Heart left ventricle (tissue), 16 donors: ENCODE data around the gene SHPK. TPM values are rescaled to one million over a fixed set of nuclear protein-coding genes. Genes with fewer than 3 reads are reported as not detected.

Experiments
- ATAC-seq, 4 donors: fragments of 200-7000 bp; cut with Tn5 transposase; one replicate each; pipeline ENCODE4 v1.9.1; 2020 to 2022; ENCODE audit warnings: moderate library complexity in 4 of 4, mild to moderate bottlenecking in 3 of 4, moderate number of reproducible peaks in 1 of 4
- DNase-seq, 5 donors: peaks; one replicate each; pipeline ENCODE4 v3.0.0-alpha.2; 2020
- H3K27ac ChIP-seq, 12 donors: fragments of 200-600 bp; sonication (generic) in 4 of 12; one replicate each; pipeline versions ENCODE4 v1.5.0 to v1.8.0; 2016 to 2022; ENCODE audit warnings: mild to moderate bottlenecking in 2 of 12
- H3K27me3 ChIP-seq, 9 donors: fragments of 200-600 bp; sonication (generic) in 2 of 9; one replicate each; pipeline versions ENCODE4 v1.5.1 to v1.8.0; 2016 to 2022; ENCODE audit warnings: mild to moderate bottlenecking in 3 of 9
- H3K36me3 ChIP-seq, 9 donors: fragments of 200-600 bp; sonication (generic) in 2 of 9; one replicate each; pipeline versions ENCODE4 v1.5.0 to v1.8.0; 2018 to 2022; ENCODE audit warnings: mild to moderate bottlenecking in 2 of 9
- H3K4me1 ChIP-seq, 12 donors: fragments of 200-600 bp; sonication (generic) in 4 of 12; one replicate each; pipeline versions ENCODE4 v1.5.0 to v1.8.0; 2016 to 2022; ENCODE audit warnings: mild to moderate bottlenecking in 3 of 12
- H3K4me3 ChIP-seq, 12 donors: fragments of 200-600 bp; sonication (generic) in 4 of 12; one replicate each; pipeline versions ENCODE4 v1.5.0 to v1.8.0; 2017 to 2022; ENCODE audit warnings: mild to moderate bottlenecking in 9 of 12, moderate library complexity in 4 of 12
- H3K9me3 ChIP-seq, 12 donors: fragments of 200-600 bp; sonication (generic) in 4 of 12; one replicate each; pipeline versions ENCODE4 v1.5.0 to v1.8.0; 2016 to 2022; ENCODE audit warnings: mild to moderate bottlenecking in 1 of 12
- CTCF ChIP-seq, 12 donors: fragments of 200-600 bp; sonication (generic) in 4 of 12; IDR thresholded peaks; one replicate each; pipeline versions ENCODE4 v1.5.0 to v1.8.0; 2018 to 2022; ENCODE audit warnings: antibody characterized with exemption in 12 of 12, mild to moderate bottlenecking in 5 of 12
- POLR2A ChIP-seq, 2 donors: fragments of 450-650 bp; IDR thresholded peaks; one replicate each; pipeline ENCODE4 v1.6.1; 2017; ENCODE audit warnings: antibody characterized with exemption in 2 of 2, mild to moderate bottlenecking in 2 of 2, moderate library complexity in 2 of 2
- WGBS, 4 donors: extraction: QIAGEN DNeasy Blood & Tissue Kit in 2 of 4; methylation state at CpG; one replicate each; pipeline versions ENCODE4 v1.1.5 to v1.1.7; 2013 to 2018; 5-methylcytosine and 5-hydroxymethylcytosine counted together
- intact Hi-C, 10 donors: fragments of 100-400 bp; cut with DNase I; formaldehyde crosslinking; loops; one replicate each; pipeline versions ENCODE4 v1.11.1 to v1.14.2; 2022
- polyA plus RNA-seq, 2 donors: library from polyadenylated mRNA; stranded (reverse); fragments of 200-250 nt; gene quantifications; one replicate each; pipeline ENCODE4 v1.2.3, GENCODE V29; 2013
- total RNA-seq, 9 donors: library from RNA; depleted of rRNA in 2 of 9; stranded (reverse); fragments of >200 nt in 2 of 9; fragmentation: NEBNext Ultra II Directional in 3 of 9; extraction: Animal tissue kit (Norgen Biotek cat#: 25700) in 3 of 9; gene quantifications; one replicate each; pipeline versions ENCODE4 v1.1.0 to v1.2.4, GENCODE V29; 2016 to 2023
- donor health status: ischemic (EF 13 %, LVEDD 7.1; RV severe dilation, severe dysfunction).
- donor health status: healthy with polysubstance abuse.
- donor health status: DM: no; HTN: yes; CAD: no.
- donor health status: DM: no; HTN: no; CAD: no.
- donor health status: ischemic (EF 25% LVEDD 6.9; RV normal size, moderate dysfunction).
- donor health status: ischemic (EF 25% LVEDD 5.7; RV mildly dilated, moderate dysfunction).
- donor health status: healthy.
- donor health status: DM: yes; HTN: yes; CAD: no.
- donor health status: ischemic (EF 35%, LVEDD 5.7; RV mildly dilated, moderate dysfunction).
- donor health status: nonischemic (EF 11% LVEDD 7.7; RV severe dilation, severe dysfunction).
- donor health status: DM: yes; HTN: yes; CAD: no.
- donor health status: PGD.
- donor health status: ischemic (EF 29% LVEDD 5.4; RV normal size, mild dysfunction).
- donor health status: nonischemic (EF 23%, LVEDD 6.1; RV moderate dilation, normal function).

SHPK gene
- total and polyA plus RNA-seq, 11 donors, result 2.5 to 7.3 (median 3.6) TPM

- peak in 1 of 5 donors; percentile 4 for DNase-seq
- H3K36me3 ChIP-seq, result peaks cover 0 to 53% (median 15%) of the 10 kb centered on the region in 9 donors
- 78 to 81% (median 79%) methylated on average over 18 to 19 of the region's 19 CpGs for WGBS, 4 donors
Observed at GRCh38 chr17:3641717-3642486, 5.9 kb upstream of the SHPK start.

GRCh38 chr17:3641014-3641413, 5.0 kb upstream of the SHPK start:
- ATAC-seq (no peak), DNase-seq (peak in 1 of 5 donors; percentile 19)
- no peaks in the 10 kb centered on the region for H3K27me3 ChIP-seq
- peak overlapping the region in 9 of 12 donors; percentile 7 to 82 (median 55) for H3K27ac ChIP-seq
- 42 to 54% (median 48%) methylated on average over 3 of the region's 3 CpGs for WGBS, 4 donors
- intact Hi-C loops, result loop anchor here in 1 of 10 donors (10.0 kb wide), 2 partner anchors 106 to 596 kb away; no protein-coding TSS in a partner anchor
- H3K9me3 ChIP-seq, result no peaks in the 10 kb centered on the region
- H3K4me3 ChIP-seq, result no peak overlapping the region
- H3K36me3 ChIP-seq, result peaks cover 0 to 48% (median 15%) of the 10 kb centered on the region in 9 donors
- TF ChIP-seq CTCF (IDR thresholded peaks at IDR 0.05) (no peak), POLR2A (IDR thresholded peaks at IDR 0.05) (no peak)
- peaks cover 0 to 35% (median 23%) of the 10 kb centered on the region in 12 donors for H3K4me1 ChIP-seq

More at GRCh38 chr17:3641717-3642486, 5.9 kb upstream of the SHPK start:
- intact Hi-C loops, result loop anchor here in 1 of 10 donors (10.0 kb wide), 2 partner anchors 107 to 597 kb away; no protein-coding TSS in a partner anchor
- H3K27ac ChIP-seq, result peak overlapping the region in 4 of 12 donors; percentile 16 to 55 (median 40)
- no peaks in the 10 kb centered on the region for H3K9me3 ChIP-seq
- TF ChIP-seq POLR2A (IDR thresholded peaks at IDR 0.05) (no peak), CTCF (IDR thresholded peaks at IDR 0.05) (no peak)
- ATAC-seq, result peak in 2 of 4 donors; percentile 17 to 42
- peaks cover 0 to 33% (median 22%) of the 10 kb centered on the region in 12 donors for H3K4me1 ChIP-seq
- no peaks in the 10 kb centered on the region for H3K27me3 ChIP-seq
- no peak overlapping the region for H3K4me3 ChIP-seq

- TF ChIP-seq POLR2A (IDR thresholded peaks at IDR 0.05) (no peak), CTCF (IDR thresholded peaks at IDR 0.05) (no peak)
- 23 to 26% (median 24%) methylated on average over 7 of the region's 7 CpGs for WGBS, 4 donors
- Histone ChIP-seq H3K9me3 (no peaks in the 10 kb centered on the region), H3K27ac (peak overlapping the region in 10 of 12 donors; percentile 7 to 82 (median 54)), H3K4me3 (no peak overlapping the region), H3K27me3 (no peaks in the 10 kb centered on the region), H3K36me3 (peaks cover 0 to 41% (median 15%) of the 10 kb centered on the region in 9 donors), H3K4me1 (peaks cover 0 to 40% (median 24%) of the 10 kb centered on the region in 12 donors)
- ATAC-seq, result no peak
- intact Hi-C loops, result loop anchor here in 3 of 10 donors (10.0 kb wide), 2 partner anchors 105 to 595 kb away; no protein-coding TSS in a partner anchor
- DNase-seq, result peak in 1 of 5 donors; percentile 39
Observed at GRCh38 chr17:3639981-3640596, 4.0 kb upstream of the SHPK start.
